Endometrial microvascular endothelial cells (primary cell): ENCODE results near the gene TIMMDC1. TPM values are rescaled to one million over a fixed set of nuclear protein-coding genes. Genes with fewer than 3 reads are reported as not detected.

Source experiments
- total RNA-seq: library from RNA; depleted of rRNA; stranded (reverse); fragments of >200 nt; gene quantifications from one replicate; pipeline ENCODE4 v1.2.3, GENCODE V29; 2015; ENCODE audit errors: inconsistent ontology term

TIMMDC1 gene
- total RNA-seq, 1 donor from 2014 or later: 47.9 TPM

Other genes starting within 250 kb of the TIMMDC1 start
- 39.4 TPM for gene ARHGAP31, start 204.2 kb upstream of the TIMMDC1 start, total RNA-seq
- gene TMEM39A, start 34.9 kb upstream of the TIMMDC1 start, total RNA-seq: 36.5 TPM
- 23.9 TPM for gene POGLUT1, start 29.6 kb upstream of the TIMMDC1 start, total RNA-seq
- not detected for gene CD80, start 61.1 kb downstream of the TIMMDC1 start, total RNA-seq
- 22.7 TPM for gene ADPRH, start 80.9 kb downstream of the TIMMDC1 start, total RNA-seq
- gene PLA1A, start 99.3 kb downstream of the TIMMDC1 start, total RNA-seq: 12.8 TPM
- gene POPDC2, start 162.0 kb downstream of the TIMMDC1 start, total RNA-seq: not detected
- gene COX17, start 178.9 kb downstream of the TIMMDC1 start, total RNA-seq: 9.8 TPM
- gene CFAP91, start 204.5 kb downstream of the TIMMDC1 start, total RNA-seq: not detected